ENCODE measurements around the gene SMARCAL1.
A peak's percentile ranks its signal among the peaks of the same experiment; 100 is the strongest.

Gene SMARCAL1

GRCh38 chr2:216371721-216372702 lies 40.3 kb upstream of the SMARCAL1 start, which contains the start of gene MARCHF4 (continued):
- TF ChIP-seq ZNF518A (tag by site-specific recombination; conservative IDR thresholded peaks at IDR 0.05; ENCODE audit: low read depth) (no peak), ZNF416 (tag by site-specific recombination; IDR thresholded peaks at IDR 0.05) (no peak), ZNF26 (tag by site-specific recombination; IDR thresholded peaks at IDR 0.05) (no peak), ZNF280D (tag by site-specific recombination; IDR thresholded peaks at IDR 0.05) (no peak), ZNF548 (tag by site-specific recombination; IDR thresholded peaks at IDR 0.05) (no peak), ZNF132 (tag by site-specific recombination; IDR thresholded peaks at IDR 0.05; ENCODE audit: borderline replicate concordance) (no peak), ZNF768 (tag by site-specific recombination; IDR thresholded peaks at IDR 0.05) (no peak), ZNF433 (tag by site-specific recombination; IDR thresholded peaks at IDR 0.05; ENCODE audit: low read depth) (no peak), ZNF621 (tag by site-specific recombination; IDR thresholded peaks at IDR 0.05) (no peak), ZBTB20 (tag by site-specific recombination; IDR thresholded peaks at IDR 0.05) (peak; percentile 36; the same call in 1 of the 2 replicates), AEBP2 (tag by site-specific recombination; IDR thresholded peaks at IDR 0.05; ENCODE audit: borderline replicate concordance) (no peak), ZNF707 (tag by site-specific recombination; IDR thresholded peaks at IDR 0.05) (no peak), ZNF354C (tag by site-specific recombination; IDR thresholded peaks at IDR 0.05; ENCODE audit: borderline replicate concordance, low read depth) (no peak), MZF1 (tag by site-specific recombination; IDR thresholded peaks at IDR 0.05; ENCODE audit: borderline replicate concordance) (peak; percentile 82; the same call in 1 of the 2 replicates), ZFP37 (tag by site-specific recombination; IDR thresholded peaks at IDR 0.05) (peak; percentile 95), ZNF645 (tag by site-specific recombination; IDR thresholded peaks at IDR 0.05) (no peak), ZNF423 (tag by site-specific recombination; IDR thresholded peaks at IDR 0.05) (no peak), HOXA7 (CRISPR knock-in tag; IDR thresholded peaks at IDR 0.05; ENCODE audit: borderline replicate concordance) (no peak), ZNF23 (tag by site-specific recombination; IDR thresholded peaks at IDR 0.05; ENCODE audit: borderline replicate concordance) (no peak), ZNF157 (tag by site-specific recombination; IDR thresholded peaks at IDR 0.05) (no peak), ZNF18 (tag by site-specific recombination; IDR thresholded peaks at IDR 0.05) (no peak), ZBTB17 (tag by site-specific recombination; IDR thresholded peaks at IDR 0.05) (peak; percentile 94), ZNF76 (tag by site-specific recombination; IDR thresholded peaks at IDR 0.05; ENCODE audit: borderline replicate concordance, low read depth) (no peak), GLI2 (tag by site-specific recombination; IDR thresholded peaks at IDR 0.05; ENCODE audit: borderline replicate concordance, low read depth) (no peak)

Data from HEK293 (cell line).